Activated CD8-positive, alpha-beta memory T cell treated with anti-CD3 and anti-CD28 coated beads, Interleukin-2, amount 50 U/mL, for 1 hour (primary cell): ENCODE results near the gene PI16.
"Not testable (repeated sequence)": the region's sequence is repeated elsewhere in the genome, so short reads cannot be mapped to it uniquely, and the experiment has no call there.

Experiments used
- DNase-seq: peaks from one replicate; pipeline ENCODE4 v3.0.0-alpha.2; 2020; ENCODE audit errors: extremely low read depth

Gene PI16

GRCh38 chr6:36928547-36928918 lies 26.0 kb upstream of the PI16 start:
- DNase-seq: no peak

GRCh38 chr6:36929152-36929551 lies 25.4 kb upstream of the PI16 start:
- no peak for DNase-seq

GRCh38 chr6:36929607-36930006 lies 24.9 kb upstream of the PI16 start:
- DNase-seq: no peak

- DNase-seq: no peak
These were observed 24.1 kb upstream of the PI16 start for GRCh38 chr6:36930483-36930882.

- DNase-seq: no peak
These were observed 21.4 kb upstream of the PI16 start for GRCh38 chr6:36933102-36933501.

GRCh38 chr6:36933519-36933918 lies 21.0 kb upstream of the PI16 start:
- DNase-seq: no peak

GRCh38 chr6:36934901-36935300 lies 19.6 kb upstream of the PI16 start:
- no peak for DNase-seq

GRCh38 chr6:36936824-36937223 lies 17.7 kb upstream of the PI16 start:
- no peak for DNase-seq

GRCh38 chr6:36937896-36938295 lies 16.6 kb upstream of the PI16 start:
- no peak for DNase-seq

- no peak for DNase-seq
These were observed 16.0 kb upstream of the PI16 start for GRCh38 chr6:36938536-36938935.

- not testable (repeated sequence) for DNase-seq
These were observed 15.5 kb upstream of the PI16 start for GRCh38 chr6:36939005-36939404.

- no peak for DNase-seq
These were observed 14.5 kb upstream of the PI16 start for GRCh38 chr6:36940027-36940426.

GRCh38 chr6:36941561-36941960 lies 13.0 kb upstream of the PI16 start:
- DNase-seq: not testable (repeated sequence)

GRCh38 chr6:36942329-36942728 lies 12.2 kb upstream of the PI16 start:
- DNase-seq: not testable (repeated sequence)

GRCh38 chr6:36944650-36945049 lies 9.9 kb upstream of the PI16 start:
- no peak for DNase-seq

- no peak for DNase-seq
These were observed 9.2 kb upstream of the PI16 start for GRCh38 chr6:36945301-36945700.

- no peak for DNase-seq
These were observed 8.0 kb upstream of the PI16 start for GRCh38 chr6:36946526-36946925.

GRCh38 chr6:36947570-36948351 lies 6.8 kb upstream of the PI16 start:
- DNase-seq: no peak

GRCh38 chr6:36949076-36949475 lies 5.5 kb upstream of the PI16 start:
- DNase-seq: not testable (repeated sequence)

- DNase-seq: no peak
These were observed 4.9 kb upstream of the PI16 start for GRCh38 chr6:36949636-36950035.

- no peak for DNase-seq
These were observed 642 bp upstream of the PI16 start for GRCh38 chr6:36953931-36954261.

- no peak for DNase-seq
These were observed 598 bp downstream of the PI16 start for GRCh38 chr6:36955136-36955535.

GRCh38 chr6:36955671-36956445 lies 1.3 kb downstream of the PI16 start:
- DNase-seq: no peak
